Measurements from ENCODE around the gene FOXM1. TPM values are rescaled to one million over a fixed set of nuclear protein-coding genes. Genes with fewer than 3 reads are reported as not detected.

FOXM1 gene
- total and polyA plus RNA-seq, 2 of the 13 experiments (the other 11 are each of a cell fraction or from before 2014, with no cell fraction given) = 17.1 to 25.9 TPM

- no peak for TF ChIP-seq ZNF788 (CRISPR knock-in tag; IDR thresholded peaks at IDR 0.05; ENCODE audit: borderline replicate concordance)
- TF ChIP-seq NRL (CRISPR knock-in tag; IDR thresholded peaks at IDR 0.05; ENCODE audit: borderline replicate concordance) = no peak
- TF ChIP-seq ZNF552 (CRISPR knock-in tag; IDR thresholded peaks at IDR 0.05; ENCODE audit: borderline replicate concordance) = no peak
- no peak for TF ChIP-seq ZBTB37 (CRISPR knock-in tag; IDR thresholded peaks at IDR 0.05)
- TF ChIP-seq ZNF451 (CRISPR knock-in tag; IDR thresholded peaks at IDR 0.05) = no peak
- TF ChIP-seq ZNF264 (CRISPR knock-in tag; IDR thresholded peaks at IDR 0.05) = no peak
- no peak for TF ChIP-seq DNMT3B (CRISPR knock-in tag; conservative IDR thresholded peaks at IDR 0.05)
- TF ChIP-seq ATF6 (CRISPR knock-in tag; conservative IDR thresholded peaks at IDR 0.05) = no peak
- TF ChIP-seq CREBL2 (CRISPR knock-in tag; IDR thresholded peaks at IDR 0.05; ENCODE audit: borderline replicate concordance) = no peak
- TF ChIP-seq CBX1 (IDR thresholded peaks at IDR 0.05; ENCODE audit: low read depth) = no peak
- peak; percentile 56 for TF ChIP-seq STAG1 (CRISPR knock-in tag; IDR thresholded peaks at IDR 0.05)
- no peak for TF ChIP-seq ARID4A (CRISPR knock-in tag; IDR thresholded peaks at IDR 0.05; ENCODE audit: borderline replicate concordance)
- no peak for TF ChIP-seq KAT8 (CRISPR knock-in tag; IDR thresholded peaks at IDR 0.05)
Observed at GRCh38 chr12:2853626-2854025, 23.3 kb downstream of the FOXM1 start (continued).
